DMS114 treated with DMSO at 0.1 percent for 48 hours (cell line): ENCODE measurements around the gene POU2AF3.

ENCODE experiments used
- DNase-seq: peaks from one replicate; lab custom pipeline; 2025; ENCODE audit not compliant: unreplicated experiment; lab: John Stamatoyannopoulos, UW

POU2AF3 gene

DNA sequence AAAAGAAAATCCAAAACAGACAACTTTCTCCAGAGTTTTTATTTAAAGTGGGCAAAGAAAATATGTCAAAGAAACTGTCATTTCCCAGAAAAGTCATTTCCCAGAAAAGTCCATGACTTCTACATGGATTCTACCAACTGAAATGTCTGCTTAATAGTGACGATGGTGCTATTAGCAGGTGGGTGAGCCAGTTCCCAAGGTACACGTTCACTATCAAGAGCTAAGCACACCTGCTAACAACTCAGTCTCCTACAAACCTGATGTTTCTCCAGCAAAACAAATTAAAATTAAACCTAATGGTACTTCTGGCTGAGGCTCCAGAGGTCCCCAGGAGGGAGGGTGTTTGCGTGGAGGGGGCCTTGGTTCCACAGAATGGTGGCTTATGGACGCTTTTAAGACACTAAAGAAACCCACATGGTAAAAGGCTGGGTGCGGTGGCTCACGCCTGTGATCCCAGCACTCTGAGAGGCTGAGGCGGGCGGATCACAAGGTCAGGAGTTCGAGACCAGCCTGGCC lies 53.9 kb downstream of the POU2AF3 start:
- no peak for DNase-seq

DNA sequence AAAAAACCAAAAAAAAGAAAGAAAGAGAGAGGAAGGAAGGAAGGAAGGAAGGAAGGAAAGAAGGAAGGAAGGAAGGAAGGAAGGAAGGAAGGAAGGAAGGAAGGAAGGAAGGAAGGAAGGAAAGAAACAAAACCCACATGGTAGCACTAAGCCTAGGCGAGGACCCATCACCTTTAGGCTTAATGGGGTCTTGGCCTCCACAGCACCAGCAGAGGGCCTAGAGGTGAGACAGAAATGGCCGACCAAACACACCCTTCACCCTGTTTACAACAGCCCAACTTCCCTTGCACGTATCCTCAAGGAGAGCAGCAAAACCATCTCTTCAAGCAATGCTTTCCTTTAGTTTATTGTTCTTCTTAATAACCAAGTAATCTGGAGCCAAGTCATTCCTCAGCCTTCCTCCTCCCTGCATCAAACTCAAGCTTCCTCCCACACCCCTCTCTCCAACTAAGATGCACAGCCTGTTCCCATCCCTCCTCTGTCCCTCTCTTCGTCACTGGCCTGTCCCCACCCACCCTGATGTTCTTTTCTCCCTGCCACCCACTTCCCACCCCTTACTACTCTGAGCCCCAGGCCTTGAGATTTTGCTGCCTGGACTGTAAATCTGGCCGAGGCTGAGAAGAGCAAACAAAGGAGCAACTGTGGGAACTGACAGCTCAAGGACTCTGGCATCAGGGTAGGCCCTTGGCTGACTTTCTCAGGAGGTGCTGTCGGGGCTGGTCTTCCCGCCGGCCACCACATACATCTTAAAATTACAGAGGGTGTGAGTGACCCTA lies 54.8 kb downstream of the POU2AF3 start:
- no peak for DNase-seq

DNA sequence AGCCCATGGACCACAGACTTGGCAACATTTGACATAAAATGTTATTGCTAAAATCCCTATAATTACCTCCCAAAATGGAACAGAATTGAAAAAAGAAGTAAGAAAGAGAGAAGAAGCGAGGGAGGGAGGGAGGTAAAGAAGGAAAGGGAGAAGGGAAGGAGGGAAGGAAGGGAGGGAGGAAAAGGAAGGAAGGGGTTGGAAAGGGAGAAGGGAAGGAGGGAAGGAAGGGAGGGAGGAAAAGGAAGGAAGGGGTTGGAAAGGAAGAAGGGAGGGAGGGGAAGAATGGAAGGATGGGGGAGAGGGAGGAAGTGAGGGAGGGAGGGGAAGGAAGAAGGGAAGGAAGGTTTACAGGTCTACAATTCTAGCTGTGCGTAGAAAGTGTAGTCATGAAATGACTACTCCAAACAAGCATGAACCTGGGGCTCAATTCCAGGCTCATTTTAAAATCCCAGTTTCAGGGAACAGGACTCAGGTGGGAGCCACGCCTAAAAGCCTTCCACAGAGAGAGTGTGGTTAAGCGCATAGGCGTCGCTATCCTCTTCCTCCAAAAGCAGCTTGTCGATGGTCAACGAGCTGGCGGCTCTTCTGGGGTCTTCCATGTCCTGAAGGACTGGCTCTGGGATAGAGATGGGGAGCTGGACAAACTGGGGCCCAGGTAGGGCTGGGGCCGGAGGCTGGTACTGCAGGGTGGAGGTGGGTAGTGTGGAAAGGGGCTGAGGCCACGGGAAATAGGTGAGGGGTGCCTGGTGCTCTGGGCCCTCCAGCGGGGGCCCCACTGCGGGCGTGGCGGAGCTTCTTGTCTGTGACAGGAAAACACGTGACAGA lies 55.6 kb downstream of the POU2AF3 start:
- no peak for DNase-seq

DNA sequence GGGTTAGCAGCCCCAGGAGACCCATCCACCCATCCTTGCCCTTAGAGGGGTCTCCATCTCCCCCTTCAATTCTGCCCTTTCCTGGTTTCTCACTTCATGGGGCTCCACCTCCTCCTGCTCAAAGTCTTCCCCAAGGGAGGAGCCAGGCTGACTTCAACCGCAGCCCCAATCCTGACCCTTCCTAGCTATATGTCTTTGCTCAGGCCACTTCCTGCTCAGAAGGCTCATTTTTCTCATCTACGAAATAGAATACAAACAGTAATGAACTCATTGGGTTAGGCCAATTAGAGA lies 56.2 kb downstream of the POU2AF3 start:
- DNase-seq: no peak

DNA sequence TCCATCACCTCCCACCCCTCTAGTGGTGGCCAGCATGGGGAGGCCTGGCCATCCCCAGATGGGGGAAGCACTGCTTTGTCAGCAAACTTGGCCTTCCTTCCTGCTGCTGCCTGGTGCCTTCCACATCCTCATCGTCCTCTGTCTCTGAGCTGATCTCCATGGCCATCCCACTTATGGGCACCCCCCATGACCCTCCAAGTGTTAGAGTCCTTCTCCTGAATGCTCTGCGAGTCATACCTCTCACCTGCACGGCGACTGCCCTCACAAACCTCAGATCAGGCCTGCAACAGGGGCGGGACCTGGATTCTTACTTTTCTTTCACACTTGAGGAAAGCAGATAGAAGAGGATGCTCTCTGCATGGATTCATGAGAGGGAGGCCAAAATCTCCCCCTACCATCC lies 56.8 kb downstream of the POU2AF3 start:
- DNase-seq: no peak

DNA sequence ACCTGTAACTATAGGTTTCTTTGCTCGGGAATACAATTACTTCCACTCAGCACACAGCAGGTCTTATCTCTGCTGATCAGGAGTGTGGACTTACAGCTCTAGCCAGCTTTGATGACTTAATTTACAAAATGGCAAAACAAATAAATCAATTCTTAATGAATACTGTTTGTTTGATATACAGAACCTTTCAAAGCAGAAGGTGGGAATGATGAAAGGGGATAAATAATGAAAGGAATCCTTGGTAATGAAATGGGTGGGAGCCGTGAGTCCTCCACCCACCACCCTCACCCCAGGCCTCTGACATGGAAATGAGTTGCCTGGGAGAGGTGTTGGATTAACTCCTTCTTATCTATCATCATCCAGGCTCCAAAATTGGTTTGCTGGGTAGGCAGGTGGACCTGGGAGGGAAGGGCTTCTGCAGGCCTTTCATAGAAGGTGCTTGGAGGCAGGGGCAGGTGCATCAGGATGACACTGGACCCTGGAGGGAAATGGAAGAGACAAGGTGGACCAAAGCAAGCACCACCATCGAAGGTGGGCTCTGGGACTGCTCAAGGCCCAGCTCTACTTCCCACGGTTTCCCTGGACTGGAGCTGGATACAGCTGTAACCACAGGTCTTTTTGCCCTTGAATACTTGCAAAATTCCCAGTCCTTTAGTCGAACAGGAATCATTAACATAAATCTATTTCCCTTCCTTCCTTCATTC lies 57.8 kb downstream of the POU2AF3 start:
- no peak for DNase-seq

DNA sequence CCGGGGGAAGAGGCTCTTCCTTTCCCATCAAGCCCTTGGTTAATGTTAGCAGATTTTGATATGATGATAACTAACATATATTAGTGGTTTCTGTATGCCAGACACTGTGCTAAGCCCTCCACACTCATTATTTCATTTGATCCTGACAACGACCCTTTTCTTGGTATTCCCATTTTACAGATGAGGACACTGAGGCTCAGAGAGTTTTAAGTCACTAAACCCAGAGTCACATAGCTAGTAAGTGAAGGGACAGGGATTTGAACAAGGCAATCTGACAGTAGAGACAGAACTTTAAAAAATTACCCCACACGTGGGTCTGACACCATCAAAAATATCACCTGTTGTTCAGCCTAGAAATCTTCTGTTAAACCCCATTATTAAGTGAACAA lies 58.3 kb downstream of the POU2AF3 start:
- DNase-seq: no peak

DNA sequence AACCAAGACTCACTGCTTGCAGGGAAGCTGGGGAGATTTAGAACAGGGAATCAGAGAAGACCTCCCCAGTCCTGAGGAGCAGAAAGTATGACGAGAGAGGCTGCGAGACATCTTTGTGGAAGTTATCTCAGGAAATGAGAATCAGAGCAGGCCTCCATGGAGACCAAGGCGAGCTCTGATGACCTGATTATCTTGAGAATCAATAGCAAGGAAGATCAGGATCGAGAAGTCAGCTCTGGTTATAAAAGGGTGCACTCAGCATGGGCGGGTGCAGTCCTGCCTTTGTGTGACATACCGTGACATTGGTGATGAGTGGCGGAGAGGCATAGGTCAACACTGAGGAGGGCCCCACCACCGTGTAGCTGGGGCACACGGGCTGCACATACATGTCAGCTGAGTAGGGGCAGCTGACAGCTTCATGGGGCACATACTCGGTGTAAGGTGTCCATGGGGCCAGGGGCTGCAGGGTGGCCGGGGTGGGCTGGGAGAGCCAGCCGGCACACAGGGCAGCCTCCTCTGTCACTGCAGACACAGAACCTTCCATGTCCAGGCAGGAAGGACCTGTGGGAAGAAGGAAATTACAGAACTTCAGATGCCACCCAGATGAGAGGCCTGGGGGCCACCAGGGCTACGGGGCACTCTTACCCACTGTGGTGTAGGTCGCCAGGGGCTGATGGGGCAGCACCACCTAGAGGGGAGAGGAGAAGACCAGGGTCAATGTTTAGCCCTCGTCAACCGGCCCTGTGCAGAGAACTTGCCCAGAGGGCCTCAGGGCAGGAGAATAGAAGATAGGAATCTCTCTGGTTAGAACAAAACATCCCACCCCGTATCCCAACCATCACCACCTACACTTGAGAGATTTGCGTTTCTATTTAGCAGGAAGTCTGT lies 59.0 kb downstream of the POU2AF3 start:
- DNase-seq: no peak
